GM23338 (cell line): ENCODE results near the gene CCL13. TPM values are rescaled to one million over a fixed set of nuclear protein-coding genes. Genes with fewer than 3 reads are reported as not detected.

Source experiments
- ATAC-seq: fragments of 200-7000 bp; cut with Tn5 transposase; 3 replicates; pipeline ENCODE4 v1.9.1; 2020
- DNase-seq: peaks from one replicate; pipeline ENCODE4 v3.0.0-alpha.2; 2015; ENCODE audit warnings: low spot score
- H2AFZ ChIP-seq: fragments of 200-600 bp; sonication (generic); 2 replicates; pipeline ENCODE4 v1.8.0; 2016; ENCODE audit warnings: antibody characterized with exemption, mild to moderate bottlenecking, moderate library complexity
- H3F3A ChIP-seq: fragments of 200-600 bp; sonication (generic); replicated peaks from 2 replicates; pipeline ENCODE4 v1.8.0; 2017; ENCODE audit warnings: antibody characterized with exemption, mixed run types, low read depth
- H3K27ac ChIP-seq: fragments of 200-600 bp; sonication (generic); 2 replicates; pipeline ENCODE4 v1.6.1; 2016; ENCODE audit warnings: low read depth
- H3K27me3 ChIP-seq: fragments of 200-600 bp; sonication (generic); 2 replicates; pipeline ENCODE4 v1.8.0; 2016; ENCODE audit warnings: mild to moderate bottlenecking, mixed run types, moderate library complexity; ENCODE audit not compliant: insufficient read depth
- H3K36me3 ChIP-seq: fragments of 200-600 bp; sonication (generic); 2 replicates; pipeline ENCODE4 v1.8.0; 2016; ENCODE audit warnings: mild to moderate bottlenecking; ENCODE audit not compliant: insufficient read depth
- H3K4me1 ChIP-seq: fragments of 200-600 bp; sonication (generic); 2 replicates; pipeline ENCODE4 v1.8.0; 2016; ENCODE audit warnings: mild to moderate bottlenecking, moderate library complexity; ENCODE audit not compliant: insufficient read depth
- H3K4me2 ChIP-seq: fragments of 200-600 bp; sonication (generic); 2 replicates; pipeline ENCODE4 v1.7.1; 2017; ENCODE audit warnings: mixed run types
- H3K4me3 ChIP-seq: fragments of 200-600 bp; sonication (generic); 2 replicates; pipeline ENCODE4 v1.6.1; 2016; ENCODE audit warnings: mixed run types
- H3K79me2 ChIP-seq: fragments of 200-600 bp; sonication (generic); replicated peaks from 2 replicates; pipeline ENCODE4 v1.8.0; 2017; ENCODE audit warnings: mild to moderate bottlenecking; ENCODE audit not compliant: insufficient read depth
- H3K9me2 ChIP-seq: fragments of 200-600 bp; sonication (generic); 2 replicates; pipeline ENCODE4 v1.8.0; 2017; ENCODE audit not compliant: insufficient read depth
- H4K20me1 ChIP-seq: fragments of 200-600 bp; sonication (generic); replicated peaks from 2 replicates; pipeline ENCODE4 v1.8.0; 2017; ENCODE audit warnings: mild to moderate bottlenecking; ENCODE audit not compliant: insufficient read depth
- H3K27ac Mint-ChIP-seq: 2 replicates; pipeline ENCODE4 v1.8.0; 2020; ENCODE audit warnings: inconsistent platforms, mild to moderate bottlenecking, moderate library complexity, mixed read lengths
- H3K27me3 Mint-ChIP-seq: 3 replicates; pipeline ENCODE4 v1.8.0; 2022; ENCODE audit warnings: low read depth, mild to moderate bottlenecking, moderate library complexity, mixed read lengths, inconsistent platforms; ENCODE audit not compliant: insufficient read depth, poor library complexity
- H3K36me3 Mint-ChIP-seq: 3 replicates; pipeline ENCODE4 v1.8.0; 2021; ENCODE audit warnings: low read depth, mild to moderate bottlenecking, inconsistent platforms, moderate library complexity, mixed read lengths
- H3K4me1 Mint-ChIP-seq: 3 replicates; pipeline ENCODE4 v1.8.0; 2020; ENCODE audit warnings: mild to moderate bottlenecking, inconsistent platforms, mixed read lengths
- H3K4me3 Mint-ChIP-seq: 3 replicates; pipeline ENCODE4 v1.8.0; 2021; ENCODE audit warnings: moderate library complexity, mild to moderate bottlenecking, inconsistent platforms, mixed read lengths
- H3K9me3 Mint-ChIP-seq: 3 replicates; pipeline ENCODE4 v1.8.0; 2020; ENCODE audit warnings: moderate library complexity, mild to moderate bottlenecking, inconsistent platforms, mixed read lengths
- CREB1 ChIP-seq: fragments of 250-450 bp; sonication (Bioruptor Pico); IDR thresholded peaks from 2 replicates; pipeline ENCODE4 v1.5.0; 2020; ENCODE audit warnings: low read depth, mild to moderate bottlenecking, moderate library complexity
- CTCF ChIP-seq, 2 experiments: fragments of 200-600 bp in 1 of 2; sonication (generic) in 1 of 2; conservative IDR thresholded peaks; 2 replicates each; pipeline versions ENCODE4 v1.5.1 to v1.6.1; 2016 to 2017; ENCODE audit warnings: antibody characterized with exemption in 2 of 2, low read depth in 2 of 2, mild to moderate bottlenecking in 2 of 2, moderate library complexity in 1 of 2
- ETS1 ChIP-seq: IDR thresholded peaks from 2 replicates; pipeline ENCODE4 v1.6.1; 2016; ENCODE audit warnings: antibody characterized with exemption
- EZH2 ChIP-seq: fragments of 200-600 bp; sonication (generic); IDR thresholded peaks from one replicate; pipeline ENCODE4 v1.8.0; 2017; ENCODE audit warnings: antibody characterized with exemption, mild to moderate bottlenecking, low read depth; ENCODE audit not compliant: unreplicated experiment
- EZH2phosphoT487 ChIP-seq: fragments of 200-600 bp; sonication (generic); IDR thresholded peaks from one replicate; pipeline ENCODE4 v1.8.1; 2018; ENCODE audit warnings: antibody characterized with exemption; ENCODE audit not compliant: unreplicated experiment
- JUNB ChIP-seq: IDR thresholded peaks from one replicate; pipeline ENCODE4 v1.6.1; 2016; ENCODE audit warnings: antibody characterized with exemption; ENCODE audit not compliant: unreplicated experiment
- NANOG ChIP-seq: IDR thresholded peaks from 2 replicates; pipeline ENCODE4 v1.6.1; 2016; ENCODE audit warnings: antibody characterized with exemption, borderline replicate concordance
- POLR2AphosphoS5 ChIP-seq: IDR thresholded peaks from 2 replicates; pipeline ENCODE4 v1.6.1; 2016; ENCODE audit warnings: antibody characterized with exemption, low read depth
- REST ChIP-seq: IDR thresholded peaks from one replicate; pipeline ENCODE4 v1.6.1; 2018; ENCODE audit warnings: antibody characterized with exemption; ENCODE audit not compliant: unreplicated experiment
- STAT1 ChIP-seq: IDR thresholded peaks from one replicate; pipeline ENCODE4 v1.6.1; 2016; ENCODE audit warnings: antibody characterized with exemption; ENCODE audit not compliant: unreplicated experiment
- ZNF114 ChIP-seq: fragments of 250-450 bp; sonication (Bioruptor Pico); IDR thresholded peaks from 2 replicates; pipeline ENCODE4 v1.5.0; 2020; ENCODE audit warnings: mild to moderate bottlenecking, moderate library complexity
- ZNF331 ChIP-seq: fragments of 250-450 bp; sonication (Bioruptor Pico); IDR thresholded peaks from 2 replicates; pipeline ENCODE4 v1.5.0; 2020; ENCODE audit warnings: low read depth, mild to moderate bottlenecking, moderate library complexity
- ZNF462 ChIP-seq: fragments of 250-450 bp; sonication (Bioruptor Pico); IDR thresholded peaks from 2 replicates; pipeline ENCODE4 v1.5.0; 2020; ENCODE audit warnings: mild to moderate bottlenecking, moderate library complexity
- polyA plus RNA-seq: library from polyadenylated mRNA; unstranded; fragments of >200 nt; fragmentation: Nextera tagmentation; extraction: Ambion mirVana; gene quantifications from 2 replicates; pipeline ENCODE4 v1.2.1, GENCODE V29; 2016
- total RNA-seq: library from RNA; depleted of rRNA; stranded (reverse); fragments of >200 nt; shearing (Covaris generic); gene quantifications from 2 replicates; pipeline ENCODE4 v1.2.3, GENCODE V29; 2014

The CCL13 gene
- total and polyA plus RNA-seq, 2 experiments from 2014 or later: not detected

GRCh38 chr17:34364751-34365150 lies 8.5 kb downstream of the CCL13 start:
- Histone ChIP-seq H3K27me3 (no peaks in the 10 kb centered on the region), H3F3A (no peaks in the 10 kb centered on the region), H3K9me2 (no peaks in the 10 kb centered on the region; the same call in 1 of the 2 replicates), H4K20me1 (no peaks in the 10 kb centered on the region), H3K79me2 (no peaks in the 10 kb centered on the region), H3K4me2 (no peak overlapping the region), H3K36me3 (no peaks in the 10 kb centered on the region), H3K4me3 (no peak overlapping the region), H3K27ac (no peak overlapping the region), H2AFZ (no peak overlapping the region), H3K4me1 (no peaks in the 10 kb centered on the region)
- H3K9me3 Mint-ChIP-seq: no peaks in the 10 kb centered on the region
- peaks cover 5% of the 10 kb centered on the region; the same call in 2 of the 3 replicates for H3K4me1 Mint-ChIP-seq
- H3K4me3 Mint-ChIP-seq: no peak overlapping the region
- H3K36me3 Mint-ChIP-seq: no peaks in the 10 kb centered on the region
- no peak for DNase-seq
- TF ChIP-seq EZH2phosphoT487 (no peak), CTCF (conservative IDR thresholded peaks at IDR 0.05; ENCODE audit: low read depth in 2 of 2) (no peak), REST (no peak), CREB1 (CRISPR knock-in tag) (no peak), EZH2 (no peak), ZNF462 (CRISPR knock-in tag) (no peak), NANOG (no peak), STAT1 (no peak), JUNB (no peak), ETS1 (no peak), ZNF114 (CRISPR knock-in tag) (no peak), ZNF331 (no peak), POLR2AphosphoS5 (no peak)
- H3K27me3 Mint-ChIP-seq: peaks cover 10% of the 10 kb centered on the region
- H3K27ac Mint-ChIP-seq: no peak overlapping the region
- no peak for ATAC-seq
